ENCODE results near the gene CNBP. TPM values are rescaled to one million over a fixed set of nuclear protein-coding genes. Genes with fewer than 3 reads are reported as not detected.
A peak's percentile ranks its signal among the peaks of the same experiment; 100 is the strongest.

CNBP gene
- total RNA-seq, 4 donors from 2014 or later = 784 to 1,263 (median 979) TPM

DNA sequence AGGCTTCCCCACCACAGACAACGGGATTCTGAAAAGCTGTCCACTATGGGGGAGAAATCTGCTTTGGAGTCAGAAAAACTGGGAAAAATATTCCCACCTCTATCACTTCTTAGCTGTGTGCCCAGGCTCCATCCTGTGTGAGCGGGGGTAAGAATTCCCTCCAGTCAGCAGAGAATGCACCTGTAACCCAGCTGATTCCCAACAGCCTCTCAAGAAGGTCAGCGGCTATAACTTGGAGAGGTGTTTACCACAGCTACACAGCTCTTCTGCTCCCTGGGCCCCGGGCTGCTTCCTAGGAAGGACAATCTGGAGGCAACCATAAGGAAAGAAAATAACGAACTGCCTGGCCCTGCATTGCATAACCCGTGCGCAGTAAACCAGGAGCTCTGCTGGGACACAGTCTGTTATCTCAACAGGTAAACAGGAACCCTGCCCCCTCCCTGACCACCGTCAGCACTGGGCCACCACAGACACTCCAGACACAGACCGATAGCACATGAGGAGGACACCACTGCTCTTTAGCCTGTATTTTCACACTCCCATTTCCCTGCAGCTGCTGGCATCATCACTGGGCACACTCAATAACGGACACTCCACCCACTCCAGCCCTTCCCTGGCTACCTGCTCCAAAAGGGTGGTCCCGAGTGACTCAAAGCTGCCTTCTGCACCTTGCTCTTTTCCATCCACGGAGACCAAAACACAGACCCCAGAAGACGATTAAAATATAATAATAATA, 64.2 kb downstream of the CNBP start:
- no peaks in the 10 kb centered on the region for H3K27me3 ChIP-seq
- H3K27ac ChIP-seq = peak overlapping the region; percentile 87 to 92 (median 90)
- ATAC-seq (no peak), DNase-seq (no peak)
- H3K4me3 ChIP-seq = peak overlapping the region in 3 of 4 donors; percentile 75 to 85 (median 85)
- in situ Hi-C loops (cut with MboI; ENCODE audit: low sequenced_read_pairs in 4 of 4) = no loop called here
- H3K4me1 ChIP-seq = peaks cover 15 to 19% of the 10 kb centered on the region in 2 donors
- H3K9me3 ChIP-seq = no peaks in the 10 kb centered on the region
- TF ChIP-seq POLR2A (IDR thresholded peaks at IDR 0.05) = no peak
- TF ChIP-seq, protein P1, sequence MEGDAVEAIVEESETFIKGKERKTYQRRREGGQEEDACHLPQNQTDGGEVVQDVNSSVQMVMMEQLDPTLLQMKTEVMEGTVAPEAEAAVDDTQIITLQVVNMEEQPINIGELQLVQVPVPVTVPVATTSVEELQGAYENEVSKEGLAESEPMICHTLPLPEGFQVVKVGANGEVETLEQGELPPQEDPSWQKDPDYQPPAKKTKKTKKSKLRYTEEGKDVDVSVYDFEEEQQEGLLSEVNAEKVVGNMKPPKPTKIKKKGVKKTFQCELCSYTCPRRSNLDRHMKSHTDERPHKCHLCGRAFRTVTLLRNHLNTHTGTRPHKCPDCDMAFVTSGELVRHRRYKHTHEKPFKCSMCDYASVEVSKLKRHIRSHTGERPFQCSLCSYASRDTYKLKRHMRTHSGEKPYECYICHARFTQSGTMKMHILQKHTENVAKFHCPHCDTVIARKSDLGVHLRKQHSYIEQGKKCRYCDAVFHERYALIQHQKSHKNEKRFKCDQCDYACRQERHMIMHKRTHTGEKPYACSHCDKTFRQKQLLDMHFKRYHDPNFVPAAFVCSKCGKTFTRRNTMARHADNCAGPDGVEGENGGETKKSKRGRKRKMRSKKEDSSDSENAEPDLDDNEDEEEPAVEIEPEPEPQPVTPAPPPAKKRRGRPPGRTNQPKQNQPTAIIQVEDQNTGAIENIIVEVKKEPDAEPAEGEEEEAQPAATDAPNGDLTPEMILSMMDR (IDR thresholded peaks at IDR 0.05 in 4 of 5, conservative IDR thresholded peaks at IDR 0.05 in 1 of 5) = no peak
- intact Hi-C loops (cut with DNase I; ENCODE audit: low total_unique reads) = loop anchor here (5.0 kb wide), 1 partner anchor 198 kb away; a partner anchor contains a TSS
- H3K36me3 ChIP-seq = no peaks in the 10 kb centered on the region

DNA sequence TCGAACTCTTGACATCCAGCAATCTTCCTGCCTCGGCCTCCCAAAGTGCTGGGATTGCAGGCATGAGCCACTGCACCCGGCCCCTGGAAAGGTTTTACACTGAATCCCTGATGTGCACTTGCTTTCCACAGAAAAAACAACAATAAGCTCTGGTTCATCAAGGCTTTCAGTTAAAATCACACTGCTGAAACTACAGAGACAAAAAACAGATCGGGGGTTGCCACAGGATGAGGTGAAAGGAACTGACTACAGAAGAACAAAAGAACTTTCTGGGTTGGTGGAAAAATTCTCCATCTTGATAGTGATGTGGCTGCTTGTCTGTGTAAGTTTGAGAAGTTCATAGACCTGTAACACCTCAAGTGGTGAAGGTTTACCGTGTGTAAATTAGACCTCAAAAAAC, 65.0 kb downstream of the CNBP start:
- H3K4me3 ChIP-seq = no peak overlapping the region
- in situ Hi-C loops (cut with MboI; ENCODE audit: low sequenced_read_pairs in 4 of 4) (no loop called here), intact Hi-C loops (cut with DNase I; ENCODE audit: low total_unique reads) (no loop called here)
- H3K27me3 ChIP-seq = no peaks in the 10 kb centered on the region
- no peaks in the 10 kb centered on the region for H3K36me3 ChIP-seq
- TF ChIP-seq, protein P1 (IDR thresholded peaks at IDR 0.05 in 4 of 5, conservative IDR thresholded peaks at IDR 0.05 in 1 of 5) = no peak
- no peak for TF ChIP-seq POLR2A (IDR thresholded peaks at IDR 0.05)
- no peaks in the 10 kb centered on the region for H3K9me3 ChIP-seq
- H3K4me1 ChIP-seq = peaks cover 15 to 19% of the 10 kb centered on the region in 2 donors
- DNase-seq (no peak), ATAC-seq (no peak)
- no peak overlapping the region for H3K27ac ChIP-seq

Other genes with a start within 250 kb of the CNBP start
- under 1 TPM in 3 of 4 donors, not detected in 1; 0.07 to 0.34 (median 0.20) TPM for gene CFAP92, start 189.8 kb downstream of the CNBP start, total RNA-seq
- 1 to 10 TPM in 1 of 4 donors, under 1 TPM in 3; 0.26 to 1.2 (median 0.45) TPM for gene EFCC1, start 182.6 kb downstream of the CNBP start, total RNA-seq
- gene GP9, start 123.1 kb downstream of the CNBP start, total RNA-seq = under 1 TPM in 1 of 4 donors, not detected in 3; 0.42 TPM
- gene RAB43, start 62.1 kb downstream of the CNBP start, total RNA-seq = 1 to 10 TPM; 1.1 to 3.9 (median 2.5) TPM
- gene ISY1, start 22.8 kb downstream of the CNBP start, total RNA-seq = 10 to 100 TPM; 19.6 to 34.9 (median 22.3) TPM
- gene COPG1, start 65.7 kb upstream of the CNBP start, total RNA-seq = 100 to 1,000 TPM in 1 of 4 donors, 10 to 100 TPM in 3; 59.7 to 101 (median 79.8) TPM
- 10 to 100 TPM; 24.7 to 35.2 (median 29.5) TPM for gene HMCES, start 95.0 kb upstream of the CNBP start, total RNA-seq
- not detected for gene EFCAB12, start 244.7 kb upstream of the CNBP start, total RNA-seq